GM21423 (cell line): ENCODE measurements around the gene PDXP.
"Not testable (repeated sequence)": the region's sequence is repeated elsewhere in the genome, so short reads cannot be mapped to it uniquely, and the experiment has no call there.

Experiments
- ATAC-seq: cut with Tn5 transposase; IDR thresholded peaks from one replicate; pipeline ENCODE4 v1.9.1; 2021; ENCODE audit warnings: mild to moderate bottlenecking, moderate library complexity; ENCODE audit not compliant: unreplicated experiment

The PDXP gene

GRCh38 chr22:37643225-37643847 is 15.2 kb upstream of the PDXP start:
- ATAC-seq: no peak

- ATAC-seq: no peak
Measured at GRCh38 chr22:37647317-37647716, 11.2 kb upstream of the PDXP start.

GRCh38 chr22:37647928-37648327 is 10.6 kb upstream of the PDXP start:
- no peak for ATAC-seq

- no peak for ATAC-seq
Measured at GRCh38 chr22:37650463-37651136, 7.9 kb upstream of the PDXP start.

- no peak for ATAC-seq
Measured at GRCh38 chr22:37654563-37655251, 3.8 kb upstream of the PDXP start.

- ATAC-seq: no peak
Measured at GRCh38 chr22:37655252-37655563, 3.3 kb upstream of the PDXP start.

GRCh38 chr22:37656583-37656982 is 1.9 kb upstream of the PDXP start:
- ATAC-seq: not testable (repeated sequence)

- no peak for ATAC-seq
Measured at GRCh38 chr22:37657590-37658132, 862 bp upstream of the PDXP start.

GRCh38 chr22:37659066-37659896 is 758 bp downstream of the PDXP start:
- peak; percentile 1 for ATAC-seq

GRCh38 chr22:37659897-37660708 is 1.6 kb downstream of the PDXP start:
- ATAC-seq: no peak

GRCh38 chr22:37660709-37661045 is 2.2 kb downstream of the PDXP start:
- no peak for ATAC-seq

- no peak for ATAC-seq
Measured at GRCh38 chr22:37661160-37661924, 2.8 kb downstream of the PDXP start.

GRCh38 chr22:37662039-37662438 is 3.5 kb downstream of the PDXP start:
- no peak for ATAC-seq

GRCh38 chr22:37663521-37664140 is 5.1 kb downstream of the PDXP start:
- no peak for ATAC-seq

- ATAC-seq: no peak
Measured at GRCh38 chr22:37664249-37665101, 6.0 kb downstream of the PDXP start.

- ATAC-seq: no peak
Measured at GRCh38 chr22:37665487-37665886, 7.0 kb downstream of the PDXP start.

GRCh38 chr22:37669586-37669985 is 11.1 kb downstream of the PDXP start:
- ATAC-seq: no peak

- no peak for ATAC-seq
Measured at GRCh38 chr22:37672206-37672919, 13.8 kb downstream of the PDXP start.
